Mesenteric fat pad (tissue), 1 donor: ENCODE data around the gene FRMD3. TPM values are rescaled to one million over a fixed set of nuclear protein-coding genes. Genes with fewer than 3 reads are reported as not detected.
"Not testable (repeated sequence)": the region's sequence is repeated elsewhere in the genome, so short reads cannot be mapped to it uniquely, and the experiment has no call there.

Experiments
- DNase-seq: peaks from one replicate; pipeline ENCODE4 v3.0.0-alpha.2; 2020; ENCODE audit warnings: low spot score
- total RNA-seq: library from RNA; stranded (reverse); fragmentation: NEBNext Ultra II Directional; extraction: Animal tissue kit (Norgen Biotek cat#: 25700); gene quantifications from one replicate; pipeline ENCODE4 v1.2.1, GENCODE V29; 2021
- donor health status: DM: yes; HTN: yes; CAD: no.

Gene FRMD3
- total RNA-seq, 1 donor from 2014 or later, result 11.7 TPM

DNA sequence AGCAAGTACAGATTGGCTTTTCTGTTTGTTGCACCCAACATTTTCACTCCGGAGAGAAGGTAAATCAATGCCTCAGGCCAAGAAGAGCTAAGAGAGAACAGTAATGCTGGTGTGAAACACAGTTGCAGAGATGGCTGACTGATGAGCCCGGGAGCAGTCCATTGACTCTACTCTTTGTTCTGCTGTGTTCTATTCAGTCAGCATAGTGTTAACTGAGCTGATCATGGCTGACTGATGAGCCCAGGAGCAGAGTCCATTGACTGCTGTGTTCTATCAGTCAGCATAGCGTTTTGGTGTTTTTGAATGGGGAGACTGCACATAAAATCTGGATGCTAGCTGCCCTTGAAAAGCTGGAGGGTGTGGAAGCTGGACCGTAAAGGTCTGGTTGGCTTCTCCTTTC is 141.4 kb downstream of the FRMD3 start:
- DNase-seq, result no peak

DNA sequence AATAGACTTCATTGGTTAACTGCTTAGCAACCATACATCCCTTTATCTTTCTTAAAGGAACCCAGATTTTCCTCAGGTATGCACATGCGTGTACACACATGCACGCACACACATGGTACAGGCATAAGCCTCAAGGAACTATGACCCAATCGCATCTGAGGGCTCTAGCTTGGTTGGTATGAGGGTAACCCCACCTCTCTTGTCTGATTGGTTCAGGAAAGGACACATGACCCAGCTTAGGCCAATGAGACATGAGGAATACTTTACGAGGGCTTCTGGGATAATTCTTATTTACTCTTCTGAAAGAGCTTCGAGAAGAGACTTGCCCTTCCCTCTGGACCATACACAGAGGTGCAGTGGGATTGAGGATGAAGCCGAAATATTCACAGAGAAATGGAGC is 141.9 kb downstream of the FRMD3 start:
- DNase-seq, result no peak

DNA sequence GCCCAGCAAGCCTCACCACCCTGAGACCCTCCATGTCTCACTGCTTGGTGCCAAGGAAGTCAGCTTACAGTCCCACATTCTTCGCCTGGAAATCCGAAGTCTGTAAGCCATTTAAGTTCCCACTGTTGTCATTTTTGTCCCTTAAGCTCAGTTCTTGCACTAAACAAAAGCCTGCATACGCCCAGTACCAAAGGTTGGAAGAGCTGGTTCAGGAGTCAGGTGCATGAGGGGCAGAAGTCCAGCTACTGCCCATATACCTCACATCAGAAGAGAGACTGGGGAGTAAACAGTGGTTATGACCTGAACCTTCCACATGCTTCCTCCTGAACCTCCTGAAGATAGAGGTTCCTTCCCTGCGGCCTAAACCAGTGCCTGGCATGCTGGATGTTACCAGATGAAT is 146.0 kb downstream of the FRMD3 start:
- DNase-seq, result no peak

DNA sequence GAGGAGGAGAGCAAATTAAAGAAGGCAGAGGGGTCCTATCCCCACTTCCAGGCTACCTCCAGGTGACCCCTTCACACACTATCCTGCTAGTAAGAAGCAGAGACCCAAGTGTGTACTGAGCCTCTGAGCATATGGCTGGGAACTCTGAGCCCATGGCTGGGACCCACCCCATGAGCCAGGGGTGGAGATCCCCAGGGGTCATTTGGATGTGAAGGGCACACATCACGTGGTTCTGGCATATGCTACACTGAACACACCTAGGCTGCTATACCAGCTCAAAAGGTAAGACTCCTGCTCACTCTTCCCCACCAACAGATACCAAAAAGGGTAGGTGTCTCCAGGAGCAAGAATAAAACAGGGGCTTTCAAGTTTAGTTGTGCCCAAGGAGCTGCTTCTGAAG is 149.9 kb downstream of the FRMD3 start:
- DNase-seq, result no peak

DNA sequence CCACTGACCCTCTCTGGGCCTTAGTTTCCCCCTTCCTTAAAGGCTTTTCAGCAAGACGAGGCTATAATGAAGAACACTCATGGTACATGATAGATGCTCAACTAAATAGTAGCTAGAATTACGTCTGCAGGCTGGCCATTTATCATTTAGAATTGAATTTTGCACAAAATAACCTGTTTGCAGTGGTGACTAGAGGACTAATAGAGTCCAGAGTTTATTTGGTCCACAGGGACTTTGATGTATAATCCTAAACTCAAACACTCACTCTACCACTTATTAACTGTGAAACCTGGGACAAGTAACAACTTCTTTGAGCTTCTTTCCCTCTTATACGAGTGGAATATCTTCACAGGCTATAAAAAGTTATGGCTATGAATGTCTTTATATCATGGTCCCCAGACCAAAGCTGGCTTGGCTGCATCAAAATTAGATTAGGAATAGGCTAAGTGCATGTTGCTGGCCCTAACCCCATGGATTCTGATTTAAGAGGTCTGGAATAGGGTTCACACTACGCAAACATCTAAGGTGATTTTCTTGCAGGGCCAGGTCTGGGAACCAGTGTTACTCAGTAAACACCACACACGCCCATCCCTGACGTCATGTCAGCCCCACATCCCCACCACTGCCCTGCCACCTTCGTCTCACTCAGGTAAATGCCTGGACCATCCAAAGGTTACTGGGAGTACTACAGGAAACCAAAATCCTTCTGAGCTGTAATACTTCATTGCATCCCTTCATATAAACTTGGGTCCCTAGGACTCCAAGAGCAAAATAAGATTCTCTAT is 150.6 kb downstream of the FRMD3 start:
- no peak for DNase-seq

DNA sequence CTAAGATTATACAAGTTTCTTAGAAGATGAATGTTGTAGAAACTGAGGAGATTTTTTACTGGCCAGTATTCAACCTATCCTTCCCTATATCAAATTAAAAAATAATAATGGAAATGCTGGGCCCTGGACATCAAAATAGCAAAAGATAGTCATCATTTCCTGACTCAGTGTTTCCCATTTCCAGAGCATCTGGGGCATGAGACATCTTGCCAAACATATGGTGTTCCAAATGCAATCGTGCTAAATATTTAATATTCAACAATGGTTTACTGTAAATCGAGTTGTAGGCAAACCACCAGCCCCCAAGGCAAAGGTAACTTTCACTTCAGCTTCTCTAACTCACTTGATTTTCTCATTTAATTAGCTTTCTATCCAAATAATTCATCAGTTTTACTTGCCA is 152.9 kb downstream of the FRMD3 start:
- DNase-seq, result no peak

DNA sequence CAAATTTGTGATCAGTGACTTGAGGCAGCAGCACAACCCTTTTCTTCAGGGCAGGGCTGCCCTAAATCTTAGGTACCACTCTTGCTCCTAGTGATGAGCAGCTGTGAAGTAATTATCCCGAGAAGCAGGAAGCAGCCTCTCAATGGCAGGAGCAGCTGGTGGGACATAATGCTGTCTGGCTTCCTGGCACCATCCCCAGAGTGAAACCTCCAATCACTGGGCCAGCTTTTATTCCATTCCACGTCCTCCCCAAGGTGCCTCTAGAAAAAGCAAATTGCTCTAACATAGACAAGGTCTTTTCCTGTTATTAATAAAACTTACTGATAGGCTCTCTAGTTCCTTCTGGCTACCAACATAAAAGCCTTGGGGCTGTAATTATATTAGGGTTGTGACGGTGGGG is 154.0 kb downstream of the FRMD3 start:
- DNase-seq, result no peak

DNA sequence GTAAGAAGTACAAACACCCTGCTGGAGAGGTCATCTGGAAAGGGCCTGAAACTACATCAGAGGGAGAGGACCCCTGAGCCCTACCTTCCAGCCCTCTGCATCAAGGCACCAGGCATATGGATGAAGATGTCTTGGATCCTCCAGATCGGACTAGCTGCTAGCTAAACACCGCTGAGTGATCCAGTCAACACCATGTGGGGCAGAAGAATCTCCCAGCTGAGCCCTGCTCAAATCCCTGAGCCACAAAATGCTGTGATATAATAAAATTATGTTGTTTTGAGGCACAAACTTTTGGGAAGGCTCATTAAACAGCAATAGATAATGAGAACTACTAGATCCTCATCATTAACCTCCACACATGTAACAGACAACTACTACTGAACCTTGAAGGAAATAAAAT is 155.2 kb downstream of the FRMD3 start:
- no peak for DNase-seq

DNA sequence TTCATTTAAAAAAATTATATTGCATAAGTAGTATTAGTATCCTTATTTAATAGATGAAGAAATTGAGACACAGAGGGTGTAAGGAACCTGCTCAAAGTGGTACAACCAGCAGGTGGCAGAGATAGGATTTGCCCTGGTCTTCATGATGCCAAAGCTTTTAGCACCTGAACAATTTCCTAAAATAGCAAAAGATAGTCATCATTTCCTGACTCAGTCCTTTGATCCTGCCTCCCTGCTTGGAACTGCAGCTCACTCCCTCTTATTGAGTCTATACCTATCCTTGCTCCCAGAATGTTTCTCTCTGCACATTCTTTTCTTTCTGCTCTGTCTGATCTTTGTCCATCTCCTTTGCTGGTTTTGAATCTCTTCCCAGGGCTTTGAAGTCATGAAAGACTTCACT is 155.8 kb downstream of the FRMD3 start:
- no peak for DNase-seq

DNA sequence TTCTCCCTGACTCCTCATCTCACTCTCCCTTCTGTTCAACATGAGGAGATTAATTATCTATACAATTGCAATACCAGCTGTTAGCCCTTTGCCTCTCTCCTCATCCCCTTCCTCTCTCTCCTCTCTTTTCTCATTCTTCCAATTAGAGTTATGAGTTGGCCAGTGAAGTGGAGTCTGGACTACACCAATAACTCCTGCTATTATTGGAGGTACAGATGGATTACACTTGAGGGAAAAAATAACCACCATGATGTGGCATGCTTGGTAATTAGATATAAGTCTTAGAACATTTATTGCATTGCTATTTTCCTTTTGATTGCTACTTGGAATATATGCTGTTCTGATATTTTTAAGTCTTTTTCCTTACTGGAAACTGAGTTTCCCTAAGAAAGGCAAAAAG is 159.2 kb downstream of the FRMD3 start:
- no peak for DNase-seq

DNA sequence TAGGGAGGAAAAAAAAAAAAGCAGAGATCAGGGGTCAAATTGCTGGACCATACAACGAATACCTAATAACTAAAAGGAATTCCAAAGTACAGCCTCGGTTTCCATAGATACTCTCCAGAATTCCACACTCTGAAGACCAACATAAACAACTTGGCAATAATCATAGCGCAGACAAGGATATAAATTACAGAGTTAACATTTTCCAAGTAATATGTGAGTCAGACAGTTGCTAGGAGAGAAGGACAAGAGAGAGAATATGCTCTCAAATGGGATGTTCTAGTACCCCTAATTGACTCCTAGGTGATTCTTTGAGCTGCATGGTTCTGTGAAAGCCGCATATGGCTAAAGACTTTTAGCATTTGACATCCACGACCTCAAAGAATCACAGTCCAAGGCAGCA is 165.2 kb downstream of the FRMD3 start:
- no peak for DNase-seq

DNA sequence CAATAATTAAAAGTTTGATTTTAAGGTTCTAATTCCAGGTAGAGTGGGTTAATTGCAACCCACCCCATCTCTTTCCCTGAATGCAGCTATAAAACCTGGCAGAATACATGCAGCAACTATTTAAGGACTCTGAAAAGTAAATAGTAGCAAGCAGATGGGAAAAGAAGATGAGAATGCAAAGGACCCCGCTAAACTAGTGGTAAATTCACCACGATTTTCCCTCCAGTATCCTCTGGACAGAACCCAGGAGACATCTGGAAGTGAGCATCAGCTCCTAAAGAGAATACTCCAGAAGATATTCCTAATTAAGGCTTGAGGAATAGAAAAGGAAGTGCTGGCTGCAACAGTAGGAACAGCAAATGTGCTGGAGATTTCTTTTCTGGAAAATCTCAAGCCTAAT is 170.9 kb downstream of the FRMD3 start:
- DNase-seq, result no peak

DNA sequence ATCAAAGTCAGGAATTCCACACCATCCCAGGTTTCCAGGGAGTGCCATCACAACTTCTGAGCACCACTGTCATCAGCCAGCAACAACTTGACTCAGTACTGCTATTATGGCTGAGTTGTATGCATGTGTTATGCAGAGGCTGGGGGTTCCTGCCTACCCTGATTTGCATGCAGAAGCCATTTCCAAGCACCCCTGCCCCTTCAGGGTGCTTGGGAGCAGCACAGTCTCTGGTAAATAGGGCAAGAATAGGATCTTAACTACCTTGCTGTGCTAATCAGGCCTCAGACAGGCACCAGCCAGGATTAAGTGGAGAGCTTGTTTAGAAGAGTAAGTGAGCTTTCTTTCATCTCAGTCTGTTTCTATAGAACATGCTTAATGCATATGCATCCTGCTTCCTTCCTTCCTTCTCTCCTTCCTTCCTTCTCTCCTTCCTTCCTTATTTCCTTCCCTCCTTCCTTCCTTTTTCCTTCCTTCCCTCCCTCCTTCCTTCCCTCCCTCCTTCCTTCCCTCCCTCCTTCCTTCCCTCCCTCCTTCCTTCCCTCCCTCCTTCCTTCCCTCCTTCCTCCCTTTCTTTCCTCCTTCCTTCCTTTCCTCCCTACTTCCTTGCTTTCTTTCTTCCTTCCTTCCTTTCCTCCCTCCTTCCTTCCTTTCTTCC is 175.7 kb downstream of the FRMD3 start:
- no peak for DNase-seq

DNA sequence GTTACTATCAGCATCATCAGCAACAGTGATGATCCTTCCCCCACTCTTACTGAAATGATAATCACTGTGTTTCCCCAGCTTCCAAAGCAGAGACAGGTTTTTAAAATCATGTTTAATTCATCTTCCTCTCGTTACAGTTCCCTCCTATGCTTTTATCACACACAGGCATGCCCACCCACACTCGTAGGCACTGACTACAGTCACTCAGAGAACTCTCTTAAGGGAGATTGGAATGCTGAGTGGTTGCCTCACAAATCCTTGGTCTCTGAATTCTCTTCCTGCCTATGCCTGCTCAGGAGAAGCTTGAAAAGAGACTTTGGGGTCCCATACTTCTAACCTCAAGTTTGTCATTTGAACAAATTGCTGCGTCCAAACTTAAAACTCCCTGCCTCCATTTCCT is 179.2 kb downstream of the FRMD3 start:
- no peak for DNase-seq

DNA sequence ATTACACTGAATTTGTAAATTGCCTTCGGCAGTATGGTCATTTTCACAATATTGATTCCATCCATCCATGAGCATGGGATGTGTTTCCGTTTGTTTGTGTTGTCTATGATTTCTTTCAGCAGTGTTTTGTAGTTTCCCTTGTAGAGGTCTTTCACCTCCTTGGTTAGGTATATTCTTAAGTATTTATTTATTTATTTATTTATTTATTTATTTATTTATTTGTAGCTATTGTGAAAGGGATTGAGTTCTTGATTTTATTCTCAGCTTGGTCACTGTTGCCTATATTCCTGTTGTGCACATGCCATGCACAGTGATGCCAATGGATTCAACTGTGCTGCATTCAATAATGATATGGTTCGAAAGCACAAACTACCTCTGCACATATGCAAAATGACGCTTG is 179.7 kb downstream of the FRMD3 start:
- DNase-seq, result not testable (repeated sequence)

DNA sequence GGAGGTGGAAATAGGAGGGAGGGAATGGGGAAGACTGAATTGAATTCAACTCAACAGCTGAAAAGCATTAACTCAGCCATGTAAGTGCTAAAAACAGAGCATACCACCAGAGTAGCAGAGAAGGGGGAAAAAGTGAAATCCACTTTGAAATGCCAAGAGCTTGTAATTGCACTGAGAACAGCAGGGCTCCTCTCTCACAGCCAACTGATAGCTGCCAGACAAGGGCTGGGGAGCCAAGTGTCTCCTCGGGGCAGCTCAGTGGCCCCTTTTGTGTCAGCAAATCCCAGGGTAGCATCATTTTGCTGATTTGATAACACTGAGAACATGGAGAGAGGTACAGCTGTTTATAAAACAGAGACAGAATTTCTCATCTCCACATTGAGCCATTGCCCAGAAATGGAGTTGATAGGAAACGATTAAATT is 182.5 kb downstream of the FRMD3 start:
- DNase-seq, result no peak

DNA sequence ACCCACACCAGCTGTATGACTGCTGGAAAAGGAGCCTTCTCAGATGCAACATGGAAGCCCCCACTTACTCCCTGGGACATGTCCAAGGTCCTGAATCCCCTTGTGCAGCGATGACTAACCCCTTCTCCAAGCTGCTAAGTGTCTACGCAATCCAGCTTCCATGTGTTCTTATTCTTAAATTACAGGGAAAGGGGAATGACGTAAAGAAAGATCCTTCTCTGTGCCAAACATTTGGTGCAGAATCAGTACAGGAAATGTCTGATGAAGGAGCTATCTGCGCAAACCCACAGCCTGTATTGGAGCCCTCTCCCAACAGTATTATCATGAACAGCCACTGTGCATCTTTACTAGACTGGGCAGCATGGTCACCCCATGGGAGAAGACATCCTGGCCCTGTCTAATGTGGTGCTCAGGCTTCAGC is 183.2 kb downstream of the FRMD3 start:
- DNase-seq, result no peak

DNA sequence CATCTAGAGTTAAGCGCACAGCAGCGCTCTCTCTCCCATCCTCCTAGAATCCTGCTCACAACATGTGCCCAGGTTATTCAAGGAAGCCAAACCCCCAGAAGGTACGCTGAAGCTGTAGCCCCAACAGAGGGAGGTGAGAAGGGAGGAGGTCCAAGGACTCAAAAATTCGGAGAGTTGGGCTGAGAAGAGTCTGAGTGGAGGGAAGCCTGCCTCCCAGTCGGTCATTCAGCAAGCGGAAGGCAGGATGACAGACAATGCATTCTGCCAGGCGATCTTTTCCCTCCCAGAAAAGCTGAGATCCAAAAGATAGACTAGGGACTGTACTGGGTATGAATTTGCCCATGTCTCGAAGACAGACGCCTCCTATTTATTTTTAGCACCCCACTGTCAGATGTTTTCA is 189.2 kb downstream of the FRMD3 start:
- DNase-seq, result no peak

DNA sequence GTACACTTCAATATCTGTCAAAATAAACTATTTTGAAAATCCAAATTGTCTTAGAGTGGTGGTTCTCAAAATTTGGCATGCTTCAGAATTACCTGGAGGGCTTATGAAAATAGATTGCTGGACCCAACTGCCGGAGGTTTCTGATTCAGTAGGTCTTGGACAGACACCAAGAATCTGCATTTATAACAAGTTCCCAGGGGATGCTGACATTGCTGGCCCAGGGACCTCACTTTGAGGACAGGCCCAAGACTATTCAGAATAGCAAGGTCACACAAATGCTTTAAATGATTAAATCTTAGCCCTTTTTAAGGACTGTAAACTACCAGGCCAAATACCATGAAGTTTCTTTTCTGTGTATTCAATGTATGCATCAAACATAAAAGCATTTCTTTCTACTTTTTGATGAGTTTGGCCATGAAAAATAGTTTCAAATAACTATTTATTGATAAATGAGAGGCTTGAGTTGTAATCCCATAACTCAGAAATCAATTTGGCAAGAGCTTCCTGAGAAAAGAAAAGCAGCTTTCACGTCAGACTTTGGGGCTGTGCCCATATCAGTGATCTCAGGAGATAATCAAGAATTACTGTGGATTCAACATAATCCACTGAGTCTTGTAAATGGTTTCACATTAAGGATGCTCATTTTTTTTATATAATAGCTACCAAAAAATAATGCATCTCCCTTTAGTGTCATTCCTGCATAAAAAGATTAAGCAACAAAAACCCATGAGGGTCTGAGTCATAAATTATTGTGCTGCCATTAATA is 191.4 kb downstream of the FRMD3 start:
- no peak for DNase-seq

DNA sequence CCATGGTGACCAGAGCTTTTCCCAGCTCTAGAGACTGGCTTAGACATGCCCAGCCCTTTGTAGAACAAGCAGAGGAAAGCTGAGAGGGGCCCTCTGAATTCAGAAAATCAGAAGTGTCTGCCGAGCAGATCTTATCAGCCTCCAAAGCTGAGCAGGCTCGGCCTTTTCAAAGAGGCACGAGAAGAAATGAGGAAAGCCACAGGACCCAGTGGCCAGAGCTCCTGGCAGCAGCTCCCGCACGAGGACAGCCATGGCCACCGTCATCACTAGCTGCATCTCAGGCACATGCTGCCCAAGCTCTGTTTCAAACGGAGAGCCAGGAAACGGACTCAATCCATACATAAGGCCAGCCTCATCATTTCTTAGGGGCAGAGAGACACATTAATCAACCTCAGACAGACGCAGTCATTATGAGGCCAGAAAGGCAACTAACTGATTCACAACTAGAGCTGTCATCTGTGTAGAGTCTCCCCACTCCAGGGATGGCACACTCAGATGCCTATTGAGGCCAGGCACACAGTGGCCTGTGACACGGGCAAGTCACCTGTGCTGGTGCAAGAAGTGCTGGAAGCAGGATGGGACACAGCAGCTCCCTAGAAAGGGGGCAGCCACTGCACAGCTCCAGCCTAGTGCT is 194.7 kb downstream of the FRMD3 start:
- DNase-seq, result no peak

DNA sequence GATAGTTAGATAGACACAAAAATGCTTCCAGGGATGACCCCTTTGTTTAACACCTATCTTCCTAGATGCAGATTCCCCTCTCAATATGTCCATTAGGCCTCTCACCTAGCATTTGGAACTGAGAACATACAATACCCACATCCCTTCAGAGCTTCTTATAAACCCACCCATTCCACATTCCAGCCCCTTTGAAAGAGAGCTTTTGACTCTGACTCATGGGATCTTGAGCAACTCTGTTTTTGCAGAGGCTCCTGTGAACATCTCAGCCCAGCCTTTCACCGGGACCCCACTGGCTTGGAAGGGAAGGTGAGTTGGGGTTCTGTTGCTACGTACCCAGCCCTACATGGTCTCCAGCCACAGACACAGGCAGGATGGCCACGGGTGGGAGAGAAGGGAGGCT is 195.5 kb downstream of the FRMD3 start:
- DNase-seq, result no peak

DNA sequence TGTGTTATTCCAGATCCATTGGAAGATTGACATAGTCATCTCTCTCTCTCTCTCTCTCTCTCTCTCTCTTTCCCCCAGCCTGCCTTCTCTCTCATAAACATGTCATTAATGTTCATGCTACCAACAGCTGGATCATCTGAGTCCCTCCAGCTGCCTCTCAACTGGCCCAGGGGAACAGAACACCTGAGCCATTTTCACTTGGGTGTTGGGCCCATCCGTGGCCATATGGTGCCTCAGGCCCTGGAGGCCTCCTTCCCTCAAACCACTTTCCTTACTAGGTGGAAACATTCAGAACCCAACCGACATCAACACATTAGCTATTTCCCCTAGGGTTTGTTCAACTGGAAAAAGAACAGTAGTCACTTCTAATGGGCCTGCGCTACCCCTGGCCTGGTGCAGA is 196.2 kb downstream of the FRMD3 start:
- no peak for DNase-seq
